Ammon's horn (tissue), 1 donor: ENCODE data around the gene OGT.
"Not testable (repeated sequence)": the region's sequence is repeated elsewhere in the genome, so short reads cannot be mapped to it uniquely, and the experiment has no call there.

Experiments
- DNase-seq: peaks from one replicate; pipeline ENCODE4 v3.0.0-alpha.2; 2016; ENCODE audit warnings: low spot score

The OGT gene

GRCh38 chrX:71586929-71587328, 54.0 kb downstream of the OGT start:
- DNase-seq = no peak

- DNase-seq = not testable (repeated sequence)
These were observed 60.3 kb downstream of the OGT start for GRCh38 chrX:71593210-71593609.

- DNase-seq = no peak
These were observed 67.1 kb downstream of the OGT start for GRCh38 chrX:71599965-71600364.

DNA sequence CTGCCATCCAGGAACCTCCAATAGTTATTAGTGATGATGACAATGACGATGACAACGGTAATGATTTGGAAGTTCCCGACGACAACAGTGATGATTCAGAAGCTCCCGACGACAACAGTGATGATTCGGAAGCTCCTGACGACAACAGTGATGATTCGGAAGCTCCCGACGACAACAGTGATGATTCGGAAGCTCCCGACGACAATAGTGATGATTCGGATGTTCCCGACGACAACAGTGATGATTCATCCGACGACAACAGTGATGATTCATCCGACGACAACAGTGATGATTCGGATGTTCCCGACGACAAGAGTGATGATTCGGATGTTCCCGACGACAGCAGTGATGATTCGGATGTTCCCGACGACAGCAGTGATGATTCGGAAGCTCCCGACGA, 70.7 kb downstream of the OGT start:
- DNase-seq = no peak

GRCh38 chrX:71604141-71604540, 71.2 kb downstream of the OGT start:
- no peak for DNase-seq

- no peak for DNase-seq
These were observed 72.1 kb downstream of the OGT start for GRCh38 chrX:71604796-71605568.

GRCh38 chrX:71606536-71607216, 73.8 kb downstream of the OGT start:
- DNase-seq = no peak

DNA sequence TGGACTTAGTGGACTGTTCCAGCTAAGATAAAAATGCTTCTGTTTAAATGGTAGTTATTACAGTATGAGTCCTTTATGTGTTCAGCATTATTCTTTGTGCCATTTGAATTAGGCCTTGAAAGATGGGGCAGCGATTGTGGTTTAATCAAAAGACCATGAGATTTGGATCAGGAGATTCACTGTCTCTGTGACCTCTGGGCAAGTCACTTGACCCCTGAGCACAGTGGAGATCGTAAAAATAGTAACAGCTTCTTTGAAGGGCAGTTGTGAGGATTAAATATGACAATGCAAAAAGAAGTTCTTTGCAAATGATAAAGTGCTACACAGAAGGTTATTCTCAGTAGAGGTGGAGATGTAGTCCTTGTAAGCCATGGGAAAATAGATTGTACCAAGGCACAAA, 74.6 kb downstream of the OGT start:
- DNase-seq = no peak

GRCh38 chrX:71609095-71609750, 76.3 kb downstream of the OGT start:
- DNase-seq = no peak

DNA sequence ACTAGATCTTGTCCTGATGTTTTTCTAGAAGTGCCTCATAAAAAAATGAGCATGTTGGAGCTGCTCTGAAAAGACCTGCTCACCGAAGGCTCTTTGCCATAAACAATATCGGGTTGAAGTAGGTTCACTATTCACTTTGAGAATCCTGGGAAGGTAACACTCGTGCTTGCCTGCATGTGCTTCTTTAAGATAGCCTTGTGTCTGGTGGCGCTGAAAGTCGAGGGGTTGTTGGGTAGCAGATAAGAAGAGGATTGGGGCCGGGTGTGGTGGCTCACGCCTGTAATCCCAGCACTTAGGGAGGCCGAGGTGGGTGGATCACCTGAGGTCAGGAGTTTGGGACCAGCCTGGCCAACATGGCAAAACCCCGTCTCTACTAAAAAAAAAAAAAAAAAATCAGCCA, 78.8 kb downstream of the OGT start:
- not testable (repeated sequence) for DNase-seq

DNA sequence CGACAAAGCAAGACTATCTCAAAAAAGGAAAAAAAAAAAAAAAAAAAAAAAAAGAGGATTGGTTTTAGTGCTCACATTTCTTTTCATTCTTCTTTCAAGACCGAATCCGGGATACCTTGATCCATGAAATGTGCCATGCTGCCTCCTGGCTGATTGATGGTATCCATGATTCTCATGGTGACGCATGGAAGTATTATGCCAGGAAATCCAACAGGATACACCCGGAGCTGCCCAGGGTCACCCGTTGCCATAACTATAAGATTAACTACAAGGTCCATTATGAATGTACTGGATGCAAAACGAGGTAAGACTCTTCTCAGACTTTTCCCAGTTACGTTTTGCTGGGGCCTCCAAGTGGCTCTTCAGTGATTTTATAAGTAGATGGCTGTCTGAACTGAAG, 79.4 kb downstream of the OGT start:
- no peak for DNase-seq

DNA sequence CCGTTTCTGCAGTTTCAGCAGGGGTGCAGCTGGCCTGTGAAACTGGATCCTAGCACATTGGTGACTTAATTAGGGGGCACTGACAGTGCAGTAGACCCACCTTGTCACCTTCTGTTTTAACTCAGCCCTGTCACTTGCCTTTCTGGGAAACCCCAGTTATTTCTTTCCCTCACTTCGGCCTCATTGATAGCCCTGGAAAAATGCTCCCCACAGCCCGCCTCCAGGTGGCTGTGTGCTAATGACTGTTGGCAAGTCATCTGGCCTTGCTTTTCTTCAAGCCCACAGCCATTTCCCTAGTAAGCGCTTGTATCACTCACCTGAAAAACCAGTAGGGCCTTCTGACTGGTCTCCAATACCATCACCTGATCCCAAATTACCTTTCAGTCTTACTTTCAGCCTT, 82.2 kb downstream of the OGT start:
- DNase-seq = no peak

- DNase-seq = no peak
These were observed 83.0 kb downstream of the OGT start for GRCh38 chrX:71615954-71616353.

- DNase-seq = no peak
These were observed 84.0 kb downstream of the OGT start for GRCh38 chrX:71616672-71617529.

- no peak for DNase-seq
These were observed 84.8 kb downstream of the OGT start for GRCh38 chrX:71617742-71618141.

DNA sequence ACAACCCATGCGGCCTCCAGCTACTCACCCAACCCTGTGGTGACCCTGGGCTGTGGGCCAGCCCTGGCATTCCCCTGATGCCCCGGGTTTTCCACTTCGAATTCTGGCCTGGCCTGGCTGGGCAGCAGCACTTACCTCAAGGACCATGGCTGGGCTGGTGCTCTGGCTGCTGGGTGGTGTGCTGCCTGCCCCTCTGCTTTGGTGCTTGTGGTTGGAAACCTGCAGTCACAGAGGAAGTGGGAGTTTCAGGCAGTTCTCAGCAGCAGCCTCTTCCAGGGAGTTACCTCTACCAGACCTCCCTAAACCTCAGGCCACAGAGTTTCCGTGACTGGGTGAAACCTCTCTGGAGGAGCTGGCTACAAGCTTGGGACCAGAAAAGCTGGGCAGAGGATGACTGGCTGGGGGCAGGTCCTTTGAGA, 85.4 kb downstream of the OGT start, which contains the start of gene CXCR3:
Gene CXCR3, minus strand, starts transcription at position 209 of the 419 bp plus-strand sequence. Its CDS starts 62 bp downstream, at position 147.
- DNase-seq = no peak

DNA sequence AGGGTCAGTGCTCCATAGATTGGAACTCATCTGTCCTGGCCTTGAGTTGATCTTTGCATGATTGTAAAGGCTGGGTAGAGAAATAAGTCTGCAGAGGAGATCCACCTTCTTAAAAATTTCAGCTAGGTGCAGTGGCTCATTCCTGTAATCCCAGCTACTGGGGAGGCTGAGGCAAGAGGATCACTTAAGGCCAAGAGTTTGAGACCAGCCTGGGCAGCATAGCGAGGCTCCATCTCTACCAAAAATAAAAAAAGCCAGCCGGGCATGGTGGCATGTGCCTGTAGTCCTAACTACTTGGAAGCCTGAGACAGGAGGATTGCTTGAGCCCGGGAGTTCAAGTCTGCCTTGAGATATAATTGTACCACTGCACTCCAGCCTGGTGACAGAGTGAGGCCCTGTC, 85.9 kb downstream of the OGT start:
- DNase-seq = no peak

DNA sequence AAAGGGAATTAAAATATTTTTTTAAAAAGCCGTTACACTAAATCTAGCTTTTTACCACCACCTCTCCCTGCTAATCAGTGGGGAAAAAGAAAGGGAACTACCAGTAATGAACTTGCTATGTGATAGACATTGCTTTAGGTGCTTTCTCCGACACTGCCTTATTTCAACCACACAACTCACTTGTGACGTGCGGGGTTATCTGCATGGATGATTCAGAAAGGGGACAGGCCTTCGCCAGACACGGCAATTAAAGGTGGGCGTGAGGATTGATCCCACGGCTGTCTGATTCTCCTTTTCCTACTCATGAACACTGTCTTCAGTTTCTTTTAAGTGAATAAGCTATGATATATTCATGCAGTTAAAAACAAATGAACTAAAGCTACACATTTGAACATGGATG, 86.3 kb downstream of the OGT start:
- no peak for DNase-seq

DNA sequence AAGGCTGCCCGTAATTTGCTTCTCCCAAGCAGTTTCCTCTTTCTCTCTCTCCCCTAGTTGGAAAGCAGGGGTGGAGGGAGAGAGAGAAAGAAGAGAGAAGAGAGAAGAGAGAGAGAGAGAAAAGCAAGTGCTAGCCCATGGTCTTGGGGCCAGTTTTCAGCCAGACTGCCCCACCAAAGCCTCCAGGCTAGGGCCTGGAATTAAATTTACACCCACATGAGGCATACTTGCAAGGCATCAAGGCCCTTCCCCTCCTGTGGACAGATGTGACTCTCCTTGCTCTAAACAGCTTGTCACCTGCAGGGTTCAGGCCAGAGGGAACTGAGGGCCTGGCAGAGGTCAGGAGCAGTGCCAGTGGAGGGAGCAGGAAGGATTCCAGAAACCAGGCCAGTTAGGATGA, 87.1 kb downstream of the OGT start:
- DNase-seq = no peak

DNA sequence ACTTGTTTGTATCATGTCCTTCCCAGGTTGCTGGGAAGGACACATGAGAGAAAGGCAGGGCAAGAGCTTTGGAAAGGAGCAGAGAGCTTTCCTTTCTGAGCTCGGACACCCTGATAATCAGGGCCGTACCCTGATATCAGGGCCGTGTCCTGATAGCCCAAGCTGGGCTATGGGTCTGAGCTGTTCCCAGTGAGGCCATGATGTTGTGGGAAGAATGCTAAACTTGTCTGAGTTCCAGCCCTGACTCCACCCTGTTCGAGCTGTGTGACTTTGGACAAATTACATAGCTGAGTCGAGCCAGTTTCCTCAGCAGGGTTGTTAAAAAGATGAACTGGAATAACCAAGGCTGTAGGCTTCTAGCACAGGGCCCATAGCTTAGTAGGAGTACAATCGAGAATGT, 88.7 kb downstream of the OGT start:
- DNase-seq = no peak

GRCh38 chrX:71622032-71622575, 89.2 kb downstream of the OGT start:
- no peak for DNase-seq
